NB4 (cell line): Measurements from ENCODE around the gene PNP.

Source experiments
- DNase-seq: peaks from one replicate; pipeline ENCODE4 v3.0.0; 2010; ENCODE audit warnings: low read depth
- H3K4me3 ChIP-seq: one replicate; pipeline ENCODE4 v1.5.1; 2011; ENCODE audit warnings: mild to moderate bottlenecking, low read depth, low read length, moderate library complexity
- MYC ChIP-seq: IDR thresholded peaks from 2 replicates; pipeline ENCODE4 v1.6.1; 2011; ENCODE audit warnings: low read depth, low read length
- POLR2A ChIP-seq: IDR thresholded peaks from 2 replicates; pipeline ENCODE4 v1.6.1; 2011; ENCODE audit warnings: mild to moderate bottlenecking; ENCODE audit not compliant: insufficient read length; ENCODE audit errors: extremely low read depth
- TF ChIP-seq, protein P1 (sequence below): IDR thresholded peaks from one replicate; pipeline ENCODE4 v1.5.1; 2012; ENCODE audit warnings: low read depth, low read length
- TF ChIP-seq, protein P2 (sequence below): IDR thresholded peaks from 2 replicates; pipeline ENCODE4 v1.6.1; 2011; ENCODE audit warnings: low read depth, low read length

PNP gene

DNA sequence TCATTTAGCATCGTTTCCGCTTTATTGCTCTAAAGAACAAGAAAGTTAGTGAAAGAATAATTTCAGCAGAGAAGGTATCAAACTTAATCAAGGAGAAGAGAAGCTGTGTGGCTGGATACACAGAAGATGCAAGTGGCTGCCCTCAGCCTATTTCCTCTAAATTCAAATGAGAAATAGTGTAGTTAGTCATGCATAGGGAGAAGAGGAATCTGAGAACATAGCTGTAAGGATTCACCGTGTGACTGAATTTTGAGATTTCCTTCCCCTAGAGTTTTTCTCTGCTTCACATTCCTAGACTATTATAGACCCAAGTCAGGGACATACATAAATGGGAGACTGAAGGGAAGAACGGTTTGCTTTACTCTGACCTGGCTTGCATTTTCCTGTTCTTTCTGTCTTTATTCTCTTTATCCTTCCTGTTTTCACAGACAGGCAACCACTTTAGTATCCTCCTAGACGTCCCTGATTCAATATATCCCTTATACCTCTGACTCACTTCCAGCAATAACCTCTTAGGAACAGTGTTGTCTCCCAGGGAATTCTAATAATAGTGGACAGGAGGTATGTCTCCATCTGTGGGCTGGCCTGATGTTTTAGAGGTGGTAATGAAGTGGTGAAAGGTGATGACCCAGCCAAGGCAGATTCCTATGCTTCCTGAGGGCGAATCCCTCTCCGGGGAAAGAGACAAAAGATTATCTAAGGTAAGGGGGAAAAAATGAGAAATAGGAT lies 43.1 kb downstream of the PNP start:
- no peak overlapping the region for H3K4me3 ChIP-seq

GRCh38 chr14:20515846-20516245 lies 46.6 kb downstream of the PNP start:
- no peak for TF ChIP-seq POLR2A
- TF ChIP-seq MYC: no peak
- TF ChIP-seq, protein P1, sequence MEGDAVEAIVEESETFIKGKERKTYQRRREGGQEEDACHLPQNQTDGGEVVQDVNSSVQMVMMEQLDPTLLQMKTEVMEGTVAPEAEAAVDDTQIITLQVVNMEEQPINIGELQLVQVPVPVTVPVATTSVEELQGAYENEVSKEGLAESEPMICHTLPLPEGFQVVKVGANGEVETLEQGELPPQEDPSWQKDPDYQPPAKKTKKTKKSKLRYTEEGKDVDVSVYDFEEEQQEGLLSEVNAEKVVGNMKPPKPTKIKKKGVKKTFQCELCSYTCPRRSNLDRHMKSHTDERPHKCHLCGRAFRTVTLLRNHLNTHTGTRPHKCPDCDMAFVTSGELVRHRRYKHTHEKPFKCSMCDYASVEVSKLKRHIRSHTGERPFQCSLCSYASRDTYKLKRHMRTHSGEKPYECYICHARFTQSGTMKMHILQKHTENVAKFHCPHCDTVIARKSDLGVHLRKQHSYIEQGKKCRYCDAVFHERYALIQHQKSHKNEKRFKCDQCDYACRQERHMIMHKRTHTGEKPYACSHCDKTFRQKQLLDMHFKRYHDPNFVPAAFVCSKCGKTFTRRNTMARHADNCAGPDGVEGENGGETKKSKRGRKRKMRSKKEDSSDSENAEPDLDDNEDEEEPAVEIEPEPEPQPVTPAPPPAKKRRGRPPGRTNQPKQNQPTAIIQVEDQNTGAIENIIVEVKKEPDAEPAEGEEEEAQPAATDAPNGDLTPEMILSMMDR: no peak
- TF ChIP-seq, protein P2, sequence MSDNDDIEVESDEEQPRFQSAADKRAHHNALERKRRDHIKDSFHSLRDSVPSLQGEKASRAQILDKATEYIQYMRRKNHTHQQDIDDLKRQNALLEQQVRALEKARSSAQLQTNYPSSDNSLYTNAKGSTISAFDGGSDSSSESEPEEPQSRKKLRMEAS: no peak
- no peak for DNase-seq
- H3K4me3 ChIP-seq: no peak overlapping the region

More for the DNA sequence above, 43.1 kb downstream of the PNP start:
- DNase-seq: no peak
- TF ChIP-seq, protein P1: no peak
- no peak for TF ChIP-seq MYC
- TF ChIP-seq POLR2A: no peak
- TF ChIP-seq, protein P2: no peak

- no peak for DNase-seq
- no peak overlapping the region for H3K4me3 ChIP-seq
- TF ChIP-seq, protein P1: no peak
- no peak for TF ChIP-seq MYC
- TF ChIP-seq, protein P2: no peak
- TF ChIP-seq POLR2A: no peak
These were observed 47.7 kb downstream of the PNP start for GRCh38 chr14:20516921-20517320.

DNA sequence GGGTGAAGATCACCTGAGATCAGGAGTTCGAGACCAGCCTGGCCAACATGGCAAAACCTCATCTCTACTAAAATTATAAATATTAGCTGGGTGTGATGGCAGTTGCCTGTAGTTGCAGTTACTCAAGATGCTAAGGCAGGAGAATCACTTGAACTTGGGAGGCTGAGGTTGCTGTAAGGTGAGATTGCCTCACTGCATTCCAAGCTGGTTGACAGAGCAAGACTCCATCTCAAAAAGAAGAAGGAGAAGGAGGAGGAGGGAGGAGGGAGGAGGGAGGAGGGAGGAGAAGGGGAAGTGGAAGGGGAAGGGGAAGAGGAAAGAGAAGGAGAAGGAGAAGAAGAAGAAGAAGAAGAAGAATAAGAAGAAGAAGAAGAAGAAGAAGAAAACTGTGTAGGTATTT lies 53.1 kb downstream of the PNP start:
- H3K4me3 ChIP-seq: no peak overlapping the region
- DNase-seq: peak; percentile 15
- TF ChIP-seq MYC (no peak), POLR2A (no peak)
- TF ChIP-seq, protein P1: no peak
- TF ChIP-seq, protein P2: no peak

DNA sequence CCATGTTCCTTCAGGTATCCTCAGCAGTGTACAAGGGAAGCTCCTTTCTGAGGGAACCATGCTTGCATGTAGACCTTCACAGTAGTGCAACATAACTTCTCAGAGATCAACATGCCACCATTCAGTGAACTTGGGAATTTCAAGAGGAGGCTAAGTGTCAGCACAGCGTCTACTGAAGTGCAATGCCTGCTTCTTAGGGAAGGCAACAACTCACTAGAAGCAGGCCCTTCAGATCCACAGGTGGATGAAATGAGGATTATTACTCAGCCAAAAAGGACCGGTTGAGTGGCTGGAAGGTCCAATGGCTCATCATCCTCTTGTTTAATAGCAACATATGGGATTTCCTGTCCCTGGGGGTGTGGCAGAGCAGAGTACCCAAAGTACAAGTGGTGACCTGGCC lies 54.8 kb downstream of the PNP start:
- H3K4me3 ChIP-seq: no peak overlapping the region
- TF ChIP-seq, protein P2: no peak
- TF ChIP-seq POLR2A: no peak
- TF ChIP-seq, protein P1: no peak
- TF ChIP-seq MYC: no peak
- no peak for DNase-seq
